LNCAP (cell line): ENCODE measurements around the gene MED25.

Source experiments
- TF ChIP-seq, protein P1 (sequence below): fragments of 450-650 bp; IDR thresholded peaks from 2 replicates; pipeline ENCODE4 v1.5.1; 2017; ENCODE audit warnings: mild to moderate bottlenecking

The MED25 gene

GRCh38 chr19:49857061-49857837, 39.2 kb downstream of the MED25 start:
- TF ChIP-seq, protein P1, sequence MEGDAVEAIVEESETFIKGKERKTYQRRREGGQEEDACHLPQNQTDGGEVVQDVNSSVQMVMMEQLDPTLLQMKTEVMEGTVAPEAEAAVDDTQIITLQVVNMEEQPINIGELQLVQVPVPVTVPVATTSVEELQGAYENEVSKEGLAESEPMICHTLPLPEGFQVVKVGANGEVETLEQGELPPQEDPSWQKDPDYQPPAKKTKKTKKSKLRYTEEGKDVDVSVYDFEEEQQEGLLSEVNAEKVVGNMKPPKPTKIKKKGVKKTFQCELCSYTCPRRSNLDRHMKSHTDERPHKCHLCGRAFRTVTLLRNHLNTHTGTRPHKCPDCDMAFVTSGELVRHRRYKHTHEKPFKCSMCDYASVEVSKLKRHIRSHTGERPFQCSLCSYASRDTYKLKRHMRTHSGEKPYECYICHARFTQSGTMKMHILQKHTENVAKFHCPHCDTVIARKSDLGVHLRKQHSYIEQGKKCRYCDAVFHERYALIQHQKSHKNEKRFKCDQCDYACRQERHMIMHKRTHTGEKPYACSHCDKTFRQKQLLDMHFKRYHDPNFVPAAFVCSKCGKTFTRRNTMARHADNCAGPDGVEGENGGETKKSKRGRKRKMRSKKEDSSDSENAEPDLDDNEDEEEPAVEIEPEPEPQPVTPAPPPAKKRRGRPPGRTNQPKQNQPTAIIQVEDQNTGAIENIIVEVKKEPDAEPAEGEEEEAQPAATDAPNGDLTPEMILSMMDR: no peak

GRCh38 chr19:49857838-49858087, 39.7 kb downstream of the MED25 start:
- TF ChIP-seq, protein P1: no peak

- TF ChIP-seq, protein P1: no peak
Observed at GRCh38 chr19:49858088-49858985, 40.2 kb downstream of the MED25 start.

GRCh38 chr19:49859682-49860335, 41.7 kb downstream of the MED25 start:
- TF ChIP-seq, protein P1: no peak

DNA sequence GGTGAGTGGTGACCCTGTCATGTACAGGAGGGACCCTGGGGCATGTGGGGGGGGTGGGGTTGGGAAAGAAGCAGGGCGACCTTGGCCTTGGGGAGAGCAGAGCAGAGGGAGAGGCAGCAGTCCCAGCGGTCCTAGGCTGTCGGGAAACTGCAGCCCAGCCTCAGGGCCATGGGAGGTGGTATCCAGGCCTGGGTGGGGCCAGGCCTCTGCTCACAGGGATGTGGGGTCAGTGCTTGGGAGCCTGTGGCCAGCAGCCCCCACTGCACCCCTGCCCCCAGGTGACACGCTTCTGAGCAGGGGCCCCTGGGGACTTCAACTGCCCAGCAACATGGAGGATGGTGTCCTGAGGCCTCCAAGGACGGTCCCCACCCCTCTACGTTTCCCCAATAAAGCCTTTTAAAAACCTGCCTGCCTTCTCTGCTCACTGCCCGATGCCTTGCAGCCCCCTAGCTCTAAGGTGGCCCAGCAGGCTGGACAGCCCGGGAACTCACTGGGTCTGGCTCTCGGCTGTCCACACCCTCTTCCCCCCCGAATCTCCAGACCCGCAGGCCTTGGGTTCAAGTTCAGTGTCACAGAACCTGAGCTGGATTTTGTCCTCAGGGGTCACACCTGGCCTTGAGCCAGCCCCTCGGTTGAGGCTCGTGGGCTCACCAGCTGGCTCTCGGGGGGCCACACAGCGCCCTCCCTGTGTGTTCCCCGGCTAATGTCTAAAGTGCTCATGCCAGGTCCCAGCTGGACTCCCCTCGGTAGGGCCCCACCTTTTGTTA, 42.4 kb downstream of the MED25 start:
- TF ChIP-seq, protein P1: no peak

DNA sequence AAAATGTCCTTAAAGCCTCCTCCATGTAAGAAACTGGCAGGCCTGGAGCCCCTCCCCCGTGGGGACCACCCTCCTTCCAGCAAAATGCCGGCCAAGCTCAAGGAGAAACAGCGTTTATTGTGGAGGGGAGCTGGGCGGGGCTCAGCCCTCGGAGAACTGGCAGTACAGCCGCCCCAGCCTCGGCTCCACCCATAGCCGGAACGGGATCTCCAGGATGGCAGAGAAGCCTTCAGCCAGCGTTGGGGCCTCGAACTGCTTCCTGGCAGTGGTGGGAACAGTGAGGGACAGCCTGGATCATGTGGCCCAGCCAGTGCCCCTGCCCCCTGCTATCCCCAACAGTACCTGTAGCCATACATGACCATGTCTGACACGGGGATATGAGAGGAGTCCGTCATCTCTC, 43.0 kb downstream of the MED25 start:
- TF ChIP-seq, protein P1: no peak
